Progenitor cell of endocrine pancreas (in vitro differentiated cells): Measurements from ENCODE around the gene HSD17B14. TPM values are rescaled to one million over a fixed set of nuclear protein-coding genes. Genes with fewer than 3 reads are reported as not detected.

Experiments
- DNase-seq: peaks from one replicate; pipeline ENCODE4 v3.0.0; 2021; ENCODE audit warnings: low spot score; ENCODE audit not compliant: unreplicated experiment
- H3K27ac Mint-ChIP-seq: 2 replicates; pipeline ENCODE4 v1.8.0; 2021; ENCODE audit warnings: mild to moderate bottlenecking, moderate library complexity, mixed read lengths
- H3K27me3 Mint-ChIP-seq: 2 replicates; pipeline ENCODE4 v1.8.0; 2021; ENCODE audit warnings: mixed read lengths
- H3K36me3 Mint-ChIP-seq: 2 replicates; pipeline ENCODE4 v1.8.0; 2022; ENCODE audit warnings: mixed read lengths; ENCODE audit not compliant: insufficient read depth
- H3K4me1 Mint-ChIP-seq: 2 replicates; pipeline ENCODE4 v1.8.0; 2021; ENCODE audit warnings: low read depth, mixed read lengths
- H3K4me3 Mint-ChIP-seq: 2 replicates; pipeline ENCODE4 v1.8.0; 2021; ENCODE audit warnings: low read depth, mild to moderate bottlenecking, moderate library complexity, mixed read lengths
- H3K9me3 Mint-ChIP-seq: 2 replicates; pipeline ENCODE4 v1.8.0; 2021; ENCODE audit warnings: low read depth, mixed read lengths
- total RNA-seq: library from RNA; stranded (reverse); gene quantifications from 2 replicates; pipeline ENCODE4 v1.2.1, GENCODE V29; 2021
- TF ChIP-seq, protein P1 (sequence below): fragments of 200-600 bp; sonication (generic); IDR thresholded peaks from one replicate; pipeline ENCODE4 v1.5.0; 2021; ENCODE audit warnings: antibody characterized with exemption, mild to moderate bottlenecking; ENCODE audit not compliant: unreplicated experiment

Gene HSD17B14
- total RNA-seq, 1 donor from 2014 or later, result 20.5 TPM

DNA sequence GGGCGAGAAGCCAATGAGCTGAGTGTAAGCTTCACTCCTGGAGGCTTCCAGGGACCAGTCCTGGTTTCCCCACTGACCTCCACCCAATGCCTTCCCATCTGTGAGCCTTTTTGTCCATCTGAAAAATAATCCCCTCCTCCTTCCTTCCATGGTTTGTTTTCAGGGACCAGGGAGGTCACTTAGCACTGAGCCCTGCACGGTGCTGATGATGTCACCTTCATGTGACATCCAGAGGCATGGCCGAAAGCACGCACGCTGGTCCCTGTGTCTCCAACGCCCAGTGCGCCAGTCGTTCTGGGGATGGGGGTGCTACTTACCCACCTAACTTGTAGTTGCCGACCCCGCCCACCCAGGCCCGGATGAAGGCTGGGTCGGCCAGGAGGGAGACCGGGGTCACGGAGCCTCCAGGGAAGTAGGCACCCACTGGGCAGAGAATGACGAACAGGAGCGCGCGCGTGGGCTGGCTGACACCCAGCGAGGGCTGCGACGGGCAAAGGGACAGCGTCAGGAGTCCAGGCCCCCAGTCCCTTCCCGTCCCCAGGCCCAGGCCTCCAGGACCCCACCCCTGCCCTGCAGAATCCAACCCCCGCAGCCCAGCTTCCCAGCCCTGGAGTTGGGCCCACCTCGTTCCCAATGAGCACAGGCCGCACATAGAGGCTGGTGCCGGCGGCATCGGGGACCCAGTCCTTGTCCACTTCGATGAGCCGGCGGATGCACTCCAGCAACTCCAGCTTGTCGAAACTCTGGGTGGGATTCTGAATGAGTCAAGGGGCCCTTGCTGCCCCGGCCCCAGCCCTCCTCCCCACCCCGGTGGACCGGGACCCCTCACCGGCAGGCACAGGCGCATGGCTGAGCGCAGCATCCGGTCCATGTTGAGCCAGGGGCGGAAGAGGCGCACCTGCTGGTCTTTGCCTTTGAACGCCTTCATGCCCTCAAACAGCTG, 36.7 kb downstream of the HSD17B14 start:
- Mint-ChIP-seq H3K4me1 (no peaks in the 10 kb centered on the region), H3K27me3 (no peaks in the 10 kb centered on the region), H3K4me3 (no peak overlapping the region), H3K36me3 (peaks cover 4% of the 10 kb centered on the region), H3K27ac (peak overlapping the region; percentile 79), H3K9me3 (no peaks in the 10 kb centered on the region)
- TF ChIP-seq, protein P1, sequence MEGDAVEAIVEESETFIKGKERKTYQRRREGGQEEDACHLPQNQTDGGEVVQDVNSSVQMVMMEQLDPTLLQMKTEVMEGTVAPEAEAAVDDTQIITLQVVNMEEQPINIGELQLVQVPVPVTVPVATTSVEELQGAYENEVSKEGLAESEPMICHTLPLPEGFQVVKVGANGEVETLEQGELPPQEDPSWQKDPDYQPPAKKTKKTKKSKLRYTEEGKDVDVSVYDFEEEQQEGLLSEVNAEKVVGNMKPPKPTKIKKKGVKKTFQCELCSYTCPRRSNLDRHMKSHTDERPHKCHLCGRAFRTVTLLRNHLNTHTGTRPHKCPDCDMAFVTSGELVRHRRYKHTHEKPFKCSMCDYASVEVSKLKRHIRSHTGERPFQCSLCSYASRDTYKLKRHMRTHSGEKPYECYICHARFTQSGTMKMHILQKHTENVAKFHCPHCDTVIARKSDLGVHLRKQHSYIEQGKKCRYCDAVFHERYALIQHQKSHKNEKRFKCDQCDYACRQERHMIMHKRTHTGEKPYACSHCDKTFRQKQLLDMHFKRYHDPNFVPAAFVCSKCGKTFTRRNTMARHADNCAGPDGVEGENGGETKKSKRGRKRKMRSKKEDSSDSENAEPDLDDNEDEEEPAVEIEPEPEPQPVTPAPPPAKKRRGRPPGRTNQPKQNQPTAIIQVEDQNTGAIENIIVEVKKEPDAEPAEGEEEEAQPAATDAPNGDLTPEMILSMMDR, result no peak
- DNase-seq, result no peak

DNA sequence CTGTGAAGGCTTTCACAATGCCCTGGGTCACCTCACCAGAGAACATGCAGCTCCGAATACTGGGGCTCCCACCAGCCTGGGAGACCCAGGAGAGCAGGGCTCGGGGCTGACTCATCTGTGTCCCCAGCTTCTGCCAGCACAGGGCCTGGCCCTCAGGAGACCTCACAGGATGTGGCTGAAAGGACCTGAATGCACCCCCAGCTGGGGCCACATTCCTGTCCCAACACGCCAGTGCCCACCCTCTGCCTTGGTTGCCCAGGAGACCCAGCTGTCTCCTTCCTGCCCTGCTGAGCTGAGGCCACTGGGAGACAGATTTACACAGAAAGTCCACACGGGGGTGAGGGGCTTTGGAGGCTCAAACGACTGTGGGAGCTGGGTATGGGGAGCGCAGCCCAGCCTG, 37.4 kb downstream of the HSD17B14 start:
- no peak for DNase-seq
- no peaks in the 10 kb centered on the region for H3K27me3 Mint-ChIP-seq

DNA sequence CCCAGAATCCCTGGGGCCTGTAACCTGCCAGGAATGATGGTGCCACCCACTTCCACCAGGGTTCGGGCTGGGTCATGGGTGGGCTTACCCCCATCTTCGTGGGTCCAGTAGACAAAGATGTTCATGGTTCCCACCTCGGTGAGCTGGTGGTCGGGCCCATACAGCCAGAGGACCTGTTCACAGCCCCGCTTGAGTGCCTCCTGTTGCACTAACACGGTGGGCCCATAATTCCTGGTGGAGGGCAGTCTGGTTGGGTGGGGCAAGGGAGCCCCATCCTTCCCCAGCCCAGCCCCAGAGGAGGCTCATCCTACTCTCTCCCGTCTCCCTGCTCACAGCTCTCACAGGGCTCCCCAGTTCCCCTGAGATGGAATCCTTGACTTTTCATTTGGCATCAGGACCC, 39.2 kb downstream of the HSD17B14 start:
- TF ChIP-seq, protein P1, result no peak
- no peak overlapping the region for H3K4me3 Mint-ChIP-seq
- no peak for DNase-seq
- H3K36me3 Mint-ChIP-seq, result peaks cover 4% of the 10 kb centered on the region
- H3K27me3 Mint-ChIP-seq, result no peaks in the 10 kb centered on the region
- H3K27ac Mint-ChIP-seq, result no peak overlapping the region
- no peaks in the 10 kb centered on the region for H3K9me3 Mint-ChIP-seq
- no peaks in the 10 kb centered on the region for H3K4me1 Mint-ChIP-seq

More for the DNA sequence above, 37.4 kb downstream of the HSD17B14 start:
- TF ChIP-seq, protein P1, result no peak
- H3K9me3 Mint-ChIP-seq, result no peaks in the 10 kb centered on the region
- H3K27ac Mint-ChIP-seq, result peak overlapping the region; percentile 79
- H3K36me3 Mint-ChIP-seq, result peaks cover 4% of the 10 kb centered on the region
- H3K4me3 Mint-ChIP-seq, result no peak overlapping the region
- no peaks in the 10 kb centered on the region for H3K4me1 Mint-ChIP-seq

DNA sequence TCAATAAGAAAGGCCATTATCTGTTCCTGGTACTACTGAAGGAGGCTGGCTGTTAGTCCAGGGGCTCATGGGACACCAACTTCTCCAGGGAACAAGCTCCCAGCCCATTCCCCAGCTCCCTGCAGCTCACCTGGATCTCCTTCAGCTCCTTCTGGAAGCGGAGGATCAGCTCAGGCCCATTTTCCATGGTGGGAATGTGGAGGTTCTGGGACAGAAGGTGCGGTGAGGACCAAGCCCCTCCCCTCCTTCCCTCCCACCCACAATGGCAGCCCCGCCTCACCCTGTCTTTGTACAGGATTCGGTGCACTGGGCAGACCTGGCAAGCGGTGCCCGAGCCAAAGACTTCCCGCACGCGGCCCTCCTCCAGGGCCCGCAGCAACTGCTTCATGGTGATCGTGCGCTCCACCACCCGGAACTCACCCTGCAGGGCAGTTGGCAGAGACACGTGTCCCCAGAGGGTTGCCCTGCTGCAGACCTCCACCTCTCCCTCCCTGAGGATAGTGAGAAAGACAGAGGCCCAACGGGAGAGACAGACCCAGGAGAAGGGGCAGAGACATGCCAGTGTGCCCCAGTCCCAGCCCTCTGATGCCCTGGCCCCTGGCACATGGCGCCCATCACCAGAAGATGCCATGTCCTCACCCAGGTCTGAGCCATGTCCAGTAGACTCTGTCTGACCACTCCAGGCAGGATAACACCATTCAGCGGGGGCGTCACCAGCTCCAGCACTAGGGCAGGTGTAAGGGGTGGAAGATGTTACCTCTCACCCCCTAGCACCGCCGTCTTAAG, 39.8 kb downstream of the HSD17B14 start:
- TF ChIP-seq, protein P1, result no peak
- Mint-ChIP-seq H3K4me1 (no peaks in the 10 kb centered on the region), H3K4me3 (no peak overlapping the region), H3K36me3 (peaks cover 4% of the 10 kb centered on the region), H3K27ac (no peak overlapping the region), H3K27me3 (no peaks in the 10 kb centered on the region), H3K9me3 (no peaks in the 10 kb centered on the region)
- DNase-seq, result no peak

DNA sequence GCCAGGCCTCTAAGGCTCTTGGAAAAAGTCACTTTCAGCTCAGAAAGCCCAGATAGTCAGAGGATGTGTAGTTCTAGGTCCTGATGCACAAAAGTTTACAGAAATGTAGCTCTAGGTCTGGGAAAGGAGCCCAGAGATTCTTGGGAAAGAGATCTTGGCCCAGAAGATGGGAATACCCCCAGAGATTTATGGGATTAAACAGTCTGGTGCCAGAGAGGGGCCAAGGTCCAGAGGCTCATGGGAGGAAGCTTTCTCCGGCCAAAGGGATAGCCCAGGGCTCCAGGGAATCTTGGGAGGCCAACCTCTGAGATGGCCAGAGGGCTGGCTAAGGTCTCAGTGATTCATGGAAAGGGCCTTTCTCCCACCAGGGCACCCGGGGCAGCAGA, 40.6 kb downstream of the HSD17B14 start:
- H3K27ac Mint-ChIP-seq, result peak overlapping the region; percentile 98
- TF ChIP-seq, protein P1, result no peak
- DNase-seq, result no peak
- peak overlapping the region; percentile 96 for H3K4me3 Mint-ChIP-seq
- H3K36me3 Mint-ChIP-seq, result peaks cover 4% of the 10 kb centered on the region
- H3K4me1 Mint-ChIP-seq, result no peaks in the 10 kb centered on the region
- no peaks in the 10 kb centered on the region for H3K27me3 Mint-ChIP-seq
- H3K9me3 Mint-ChIP-seq, result no peaks in the 10 kb centered on the region
